Neuronal stem cell (in vitro differentiated cells): ENCODE results near the gene MAP3K4.

Experiments
- DNase-seq: peaks from one replicate; pipeline ENCODE4 v3.0.0-alpha.2; 2013; ENCODE audit warnings: low spot score
- H2AFZ ChIP-seq: one replicate; pipeline ENCODE4 v1.6.1; 2013; ENCODE audit warnings: mild to moderate bottlenecking, low read length, inconsistent platforms
- H2AK5ac ChIP-seq: 2 replicates; pipeline ENCODE4 v1.6.1; 2013; ENCODE audit warnings: low read depth, mild to moderate bottlenecking, inconsistent platforms, low read length, moderate library complexity, mixed read lengths
- H2BK120ac ChIP-seq: 2 replicates; pipeline ENCODE4 v1.6.1; 2013; ENCODE audit warnings: low read depth, mild to moderate bottlenecking, inconsistent platforms, low read length, moderate library complexity, mixed read lengths
- H2BK12ac ChIP-seq: one replicate; pipeline ENCODE4 v1.6.1; 2013; ENCODE audit warnings: low read length, inconsistent platforms
- H2BK15ac ChIP-seq: 2 replicates; pipeline ENCODE4 v1.6.1; 2013; ENCODE audit warnings: mild to moderate bottlenecking, low read length, inconsistent platforms, mixed read lengths
- H2BK5ac ChIP-seq: one replicate; pipeline ENCODE4 v1.6.1; 2013; ENCODE audit warnings: inconsistent platforms, mild to moderate bottlenecking, low read length, moderate library complexity
- H3K14ac ChIP-seq: one replicate; pipeline ENCODE4 v1.6.1; 2013; ENCODE audit warnings: low read length, inconsistent platforms
- H3K18ac ChIP-seq: 2 replicates; pipeline ENCODE4 v1.6.1; 2013; ENCODE audit warnings: low read length, inconsistent platforms
- H3K23ac ChIP-seq: 2 replicates; pipeline ENCODE4 v1.6.1; 2013; ENCODE audit warnings: low read depth, mild to moderate bottlenecking, mixed read lengths, low read length, inconsistent platforms; ENCODE audit not compliant: poor library complexity
- H3K27ac ChIP-seq: replicated peaks from 3 replicates; pipeline ENCODE4 v1.5.1; 2013; ENCODE audit warnings: low read length, inconsistent platforms
- H3K27me3 ChIP-seq, 3 experiments: 2 replicates each; pipeline ENCODE4 v1.6.1; 2013; ENCODE audit warnings: low read length in 3 of 3, mild to moderate bottlenecking in 2 of 3, inconsistent platforms in 1 of 3, low read depth in 1 of 3, mixed read lengths in 1 of 3, moderate library complexity in 1 of 3; ENCODE audit not compliant: control insufficient read depth in 3 of 3, insufficient read depth in 3 of 3
- H3K36me3 ChIP-seq, 2 donors: replicated peaks in 1 of 2; 2 replicates each; pipeline ENCODE4 v1.6.1; 2013; ENCODE audit warnings: low read length in 2 of 2; ENCODE audit not compliant: control insufficient read depth in 2 of 2, insufficient read depth in 2 of 2
- H3K4ac ChIP-seq: 2 replicates; pipeline ENCODE4 v1.6.1; 2013; ENCODE audit warnings: inconsistent platforms, mild to moderate bottlenecking, low read length, moderate library complexity
- H3K4me1 ChIP-seq, 2 donors: 1 replicate in 1 of 2; 2 replicates in 1 of 2; pipeline ENCODE4 v1.6.1; 2013; ENCODE audit warnings: low read length in 2 of 2, low read depth in 1 of 2; ENCODE audit not compliant: control insufficient read depth in 2 of 2, insufficient read depth in 1 of 2
- H3K4me2 ChIP-seq: one replicate; pipeline ENCODE4 v1.6.1; 2013; ENCODE audit warnings: mild to moderate bottlenecking, low read length, inconsistent platforms; ENCODE audit not compliant: insufficient read depth, poor library complexity, severe bottlenecking
- H3K4me3 ChIP-seq, 2 donors: 2 replicates each; pipeline ENCODE4 v1.5.1; 2013; ENCODE audit warnings: low read length in 2 of 2, mild to moderate bottlenecking in 2 of 2, inconsistent platforms in 1 of 2, moderate library complexity in 1 of 2
- H3K79me1 ChIP-seq: one replicate; pipeline ENCODE4 v1.6.1; 2013; ENCODE audit warnings: low read depth, mild to moderate bottlenecking, inconsistent platforms, low read length, moderate library complexity
- H3K9ac ChIP-seq: one replicate; pipeline ENCODE4 v1.6.1; 2013; ENCODE audit warnings: mild to moderate bottlenecking, low read depth, low read length, inconsistent platforms; ENCODE audit not compliant: poor library complexity
- H3K9me3 ChIP-seq, 2 donors: replicated peaks in 1 of 2; 2 replicates each; pipeline versions ENCODE3 to v1.6.1; 2013; ENCODE audit warnings: low read length in 2 of 2, mild to moderate bottlenecking in 2 of 2, inconsistent platforms in 1 of 2, low read depth in 1 of 2, mixed read lengths in 1 of 2, moderate library complexity in 1 of 2; ENCODE audit not compliant: control insufficient read depth in 2 of 2, insufficient read depth in 1 of 2
- H4K8ac ChIP-seq: one replicate; pipeline ENCODE4 v1.6.1; 2013; ENCODE audit warnings: low read depth, mild to moderate bottlenecking, inconsistent platforms, low read length, moderate library complexity
- H4K91ac ChIP-seq: one replicate; pipeline ENCODE4 v1.6.1; 2013; ENCODE audit warnings: low read length, low read depth, mild to moderate bottlenecking, inconsistent platforms; ENCODE audit not compliant: poor library complexity
- WGBS, 2 donors: extraction: QIAGEN DNeasy Blood & Tissue Kit; methylation state at CpG; one replicate each; pipeline ENCODE4 v1.1.7; 2013; ENCODE audit warnings: missing lambda C conversion rate in 2 of 2, mixed read lengths in 1 of 2; ENCODE audit not compliant: insufficient read length in 2 of 2, insufficient replicate concordance in 1 of 2; ENCODE audit errors: extremely low coverage in 2 of 2; 5-methylcytosine and 5-hydroxymethylcytosine counted together

MAP3K4 gene

GRCh38 chr6:160949531-160949930, 42.0 kb upstream of the MAP3K4 start:
- Histone ChIP-seq H3K4ac (no peak overlapping the region), H3K18ac (no peak overlapping the region), H3K23ac (no peak overlapping the region), H3K79me1 (no peaks in the 10 kb centered on the region), H3K4me2 (no peak overlapping the region), H2BK120ac (no peak overlapping the region), H3K9me3 (no peaks in the 10 kb centered on the region), H3K27ac (no peak overlapping the region), H4K8ac (no peak overlapping the region), H2BK5ac (no peak overlapping the region), H2AK5ac (no peak overlapping the region), H3K27me3 (no peaks in the 10 kb centered on the region), H2BK12ac (no peak overlapping the region), H3K36me3 (no peaks in the 10 kb centered on the region), H4K91ac (no peak overlapping the region), H2BK15ac (no peak overlapping the region), H3K4me1 (peaks cover 5 to 18% of the 10 kb centered on the region in 2 donors), H3K4me3 (no peak overlapping the region), H2AFZ (no peak overlapping the region), H3K14ac (no peak overlapping the region), H3K9ac (no peak overlapping the region)
- WGBS, 2 donors, result no CpG with 5 or more reads among the region's 2 CpGs
- DNase-seq, result no peak

GRCh38 chr6:160950507-160950906, 41.1 kb upstream of the MAP3K4 start:
- Histone ChIP-seq H3K4ac (no peak overlapping the region), H3K36me3 (no peaks in the 10 kb centered on the region), H2BK12ac (no peak overlapping the region), H2AK5ac (no peak overlapping the region), H4K91ac (no peak overlapping the region), H3K27me3 (no peaks in the 10 kb centered on the region), H2BK15ac (no peak overlapping the region), H3K14ac (no peak overlapping the region), H2BK5ac (no peak overlapping the region), H3K9me3 (no peaks in the 10 kb centered on the region), H3K4me2 (no peak overlapping the region), H3K18ac (no peak overlapping the region), H4K8ac (no peak overlapping the region), H3K4me1 (peaks cover 4 to 18% of the 10 kb centered on the region in 2 donors), H3K23ac (no peak overlapping the region), H2AFZ (no peak overlapping the region), H3K4me3 (no peak overlapping the region), H3K9ac (no peak overlapping the region), H3K27ac (no peak overlapping the region), H2BK120ac (no peak overlapping the region), H3K79me1 (no peaks in the 10 kb centered on the region)
- no CpG with 5 or more reads among the region's 4 CpGs for WGBS, 2 donors
- DNase-seq, result no peak

- Histone ChIP-seq H3K36me3 (no peaks in the 10 kb centered on the region), H3K9me3 (no peaks in the 10 kb centered on the region), H3K4me2 (no peak overlapping the region)
Measured at GRCh38 chr6:160951187-160952030, 40.2 kb upstream of the MAP3K4 start.

GRCh38 chr6:160952633-160953281, 38.8 kb upstream of the MAP3K4 start:
- no peaks in the 10 kb centered on the region for H3K9me3 ChIP-seq
- H4K91ac ChIP-seq, result no peak overlapping the region
- no peak overlapping the region for H2BK15ac ChIP-seq
- H3K4me2 ChIP-seq, result no peak overlapping the region
- H2BK5ac ChIP-seq, result no peak overlapping the region
- H3K14ac ChIP-seq, result no peak overlapping the region
- H3K18ac ChIP-seq, result no peak overlapping the region
- H3K79me1 ChIP-seq, result no peaks in the 10 kb centered on the region
- peak overlapping the region; percentile 82 for H3K27ac ChIP-seq
- H2AFZ ChIP-seq, result peak overlapping the region; percentile 60
- H3K36me3 ChIP-seq, result no peaks in the 10 kb centered on the region
- no peaks in the 10 kb centered on the region for H3K27me3 ChIP-seq
- no peak overlapping the region for H2BK12ac ChIP-seq
- no peak overlapping the region for H3K23ac ChIP-seq
- H3K4ac ChIP-seq, result no peak overlapping the region
- WGBS, 2 donors, result no CpG with 5 or more reads among the region's 11 CpGs
- no peak overlapping the region for H2AK5ac ChIP-seq
- H3K4me3 ChIP-seq, result no peak overlapping the region
- H4K8ac ChIP-seq, result no peak overlapping the region
- no peak overlapping the region for H2BK120ac ChIP-seq
- peaks cover 4 to 18% of the 10 kb centered on the region in 2 donors for H3K4me1 ChIP-seq
- peak; percentile 75 for DNase-seq
- no peak overlapping the region for H3K9ac ChIP-seq

More at GRCh38 chr6:160951187-160952030, 40.2 kb upstream of the MAP3K4 start:
- Histone ChIP-seq H4K91ac (no peak overlapping the region), H3K9ac (no peak overlapping the region), H2BK5ac (no peak overlapping the region), H3K27me3 (no peaks in the 10 kb centered on the region), H3K4me3 (no peak overlapping the region), H2AFZ (no peak overlapping the region), H2AK5ac (peak overlapping the region; percentile 58), H3K14ac (no peak overlapping the region), H2BK15ac (peak overlapping the region; percentile 8), H3K4me1 (peaks cover 4 to 18% of the 10 kb centered on the region in 2 donors), H4K8ac (no peak overlapping the region), H3K23ac (no peak overlapping the region), H3K4ac (no peak overlapping the region), H3K27ac (no peak overlapping the region), H2BK120ac (no peak overlapping the region), H3K79me1 (no peaks in the 10 kb centered on the region), H3K18ac (peak overlapping the region; percentile 73), H2BK12ac (peak overlapping the region; percentile 50)
- no CpG with 5 or more reads among the region's 13 CpGs for WGBS, 2 donors
- DNase-seq, result no peak
